T-helper 1 cell treated with Interleukin-12 subunit alpha and Interleukin-12 subunit beta and Interleukin-4 antibody, amounts not matched to agents 30 μg/mL and 1 μg/mL, for 36 hours (primary cell): ENCODE data around the gene RB1.
A peak's percentile ranks its signal among the peaks of the same experiment; 100 is the strongest.

ENCODE experiments used
- H3K27ac Mint-ChIP-seq: one replicate; pipeline ENCODE4 v1.8.0; 2021; ENCODE audit warnings: mild to moderate bottlenecking, mixed read lengths
- H3K27me3 Mint-ChIP-seq: one replicate; pipeline ENCODE4 v1.8.0; 2021; ENCODE audit warnings: low read depth, mixed read lengths
- H3K36me3 Mint-ChIP-seq: one replicate; pipeline ENCODE4 v1.8.0; 2021; ENCODE audit warnings: low read depth, mixed read lengths
- H3K4me1 Mint-ChIP-seq: one replicate; pipeline ENCODE4 v1.8.0; 2021; ENCODE audit warnings: low read depth, mixed read lengths
- H3K4me3 Mint-ChIP-seq: one replicate; pipeline ENCODE4 v1.8.0; 2021; ENCODE audit warnings: mild to moderate bottlenecking, moderate library complexity, mixed read lengths
- H3K9me3 Mint-ChIP-seq: one replicate; pipeline ENCODE4 v1.8.0; 2021; ENCODE audit warnings: mixed read lengths

RB1 gene

DNA sequence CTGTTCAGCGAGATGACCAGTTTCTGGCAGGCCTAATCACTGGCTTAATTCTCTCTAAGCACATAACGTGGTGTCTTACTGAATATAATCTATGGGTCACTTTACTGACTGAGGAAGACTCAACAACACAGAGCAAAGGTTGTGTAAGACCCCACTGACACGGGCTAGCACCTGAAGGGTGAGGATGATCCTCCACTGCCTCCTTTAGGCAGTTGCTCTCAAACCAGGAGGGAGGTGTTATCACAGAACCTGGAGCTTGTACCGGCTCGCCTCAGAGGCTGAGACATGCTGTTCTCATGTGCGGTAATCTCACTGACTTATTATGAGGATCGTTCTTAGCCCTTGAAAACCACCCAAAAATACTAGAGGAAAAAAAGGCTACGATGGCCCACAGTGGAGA lies 201.1 kb downstream of the RB1 start:
- Mint-ChIP-seq H3K4me1 (peaks cover 54% of the 10 kb centered on the region), H3K36me3 (peaks cover 21% of the 10 kb centered on the region), H3K9me3 (no peaks in the 10 kb centered on the region), H3K27me3 (peaks cover 10% of the 10 kb centered on the region), H3K4me3 (peak overlapping the region; percentile 12), H3K27ac (peak overlapping the region; percentile 90)

DNA sequence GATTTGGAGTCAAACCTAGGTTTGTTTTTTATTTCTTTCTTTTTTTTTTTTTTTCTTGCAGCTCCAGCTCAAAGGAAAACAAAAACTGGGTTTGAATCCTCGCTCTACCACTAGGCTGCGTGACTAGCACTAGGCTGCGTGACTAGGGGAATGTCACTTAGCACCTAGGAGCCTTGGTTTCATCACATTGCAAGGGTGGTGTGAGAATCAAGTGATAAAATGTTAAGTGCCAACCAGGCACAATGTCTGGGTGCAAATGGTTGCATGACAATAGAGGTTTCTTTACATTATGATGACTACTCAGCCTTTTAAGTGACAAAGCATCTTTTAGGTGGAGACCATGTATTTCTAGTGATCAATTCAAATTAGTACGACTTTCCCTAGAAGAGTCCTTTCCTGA lies 201.5 kb downstream of the RB1 start:
- Mint-ChIP-seq H3K4me3 (peak overlapping the region; percentile 26), H3K9me3 (no peaks in the 10 kb centered on the region), H3K4me1 (peaks cover 57% of the 10 kb centered on the region)

DNA sequence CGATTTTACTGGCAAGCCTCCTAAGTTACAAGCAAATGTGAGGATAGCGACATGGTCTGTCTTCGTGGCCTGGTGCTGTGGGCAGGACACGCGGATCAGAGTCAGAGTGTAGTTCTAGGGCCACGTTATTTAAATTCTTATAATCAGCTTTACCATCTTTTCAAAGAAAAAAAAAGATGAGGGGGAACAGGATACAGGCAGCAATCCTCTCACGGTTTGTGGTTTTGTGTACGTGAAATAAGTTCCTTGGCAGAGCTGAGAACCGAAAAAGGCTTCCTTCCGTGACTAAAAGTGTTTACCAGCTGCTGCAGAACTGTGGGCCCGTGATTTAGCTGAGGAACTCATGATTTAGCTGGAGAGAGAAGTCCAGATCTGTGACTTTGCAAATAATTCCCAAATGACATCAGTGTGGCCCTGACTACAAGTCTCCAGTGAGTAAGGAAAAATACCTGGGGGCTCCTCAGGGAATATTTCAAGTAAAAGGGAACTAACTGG lies 202.1 kb downstream of the RB1 start:
- H3K4me3 Mint-ChIP-seq, result peak overlapping the region; percentile 28
- H3K27me3 Mint-ChIP-seq, result peaks cover 10% of the 10 kb centered on the region
- H3K27ac Mint-ChIP-seq, result peak overlapping the region; percentile 90
- peaks cover 25% of the 10 kb centered on the region for H3K36me3 Mint-ChIP-seq
- no peaks in the 10 kb centered on the region for H3K9me3 Mint-ChIP-seq
- peaks cover 59% of the 10 kb centered on the region for H3K4me1 Mint-ChIP-seq

More for the DNA sequence above, 201.5 kb downstream of the RB1 start:
- H3K27me3 Mint-ChIP-seq, result peaks cover 10% of the 10 kb centered on the region
- peaks cover 23% of the 10 kb centered on the region for H3K36me3 Mint-ChIP-seq
- H3K27ac Mint-ChIP-seq, result peak overlapping the region; percentile 90

DNA sequence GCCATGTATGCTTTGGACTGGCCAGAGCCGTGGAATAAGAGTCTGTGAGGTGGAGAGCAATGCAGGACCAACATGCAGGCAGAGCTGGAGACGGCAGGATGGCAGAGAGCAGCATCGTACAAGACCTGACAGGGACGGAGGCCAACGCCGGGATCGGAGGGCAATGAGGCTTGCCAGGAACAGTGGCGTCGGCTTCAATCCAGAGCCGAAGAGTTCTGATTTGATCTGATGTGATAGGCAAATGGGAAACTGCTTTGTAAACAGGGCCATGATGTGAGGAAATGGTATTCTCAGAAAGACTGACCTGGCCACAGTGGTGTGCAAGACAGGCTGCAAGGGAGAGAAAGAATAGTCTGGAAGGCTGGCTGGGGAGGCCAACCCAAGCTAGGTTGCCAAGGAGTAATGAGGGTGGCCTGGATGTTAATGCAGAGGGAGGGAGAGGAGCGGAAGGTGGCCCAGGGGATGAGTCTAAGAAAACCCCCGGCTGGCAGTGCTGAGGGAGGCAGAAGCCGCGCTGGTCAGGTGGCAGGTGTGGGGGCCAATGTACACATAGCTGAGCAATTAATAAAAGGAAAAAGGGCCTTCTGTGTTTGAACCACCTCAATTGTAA lies 202.6 kb downstream of the RB1 start:
- H3K4me1 Mint-ChIP-seq, result peaks cover 57% of the 10 kb centered on the region
- peaks cover 25% of the 10 kb centered on the region for H3K36me3 Mint-ChIP-seq
- peak overlapping the region; percentile 28 for H3K4me3 Mint-ChIP-seq
- no peaks in the 10 kb centered on the region for H3K9me3 Mint-ChIP-seq
- H3K27me3 Mint-ChIP-seq, result peaks cover 10% of the 10 kb centered on the region
- peak overlapping the region; percentile 90 for H3K27ac Mint-ChIP-seq

DNA sequence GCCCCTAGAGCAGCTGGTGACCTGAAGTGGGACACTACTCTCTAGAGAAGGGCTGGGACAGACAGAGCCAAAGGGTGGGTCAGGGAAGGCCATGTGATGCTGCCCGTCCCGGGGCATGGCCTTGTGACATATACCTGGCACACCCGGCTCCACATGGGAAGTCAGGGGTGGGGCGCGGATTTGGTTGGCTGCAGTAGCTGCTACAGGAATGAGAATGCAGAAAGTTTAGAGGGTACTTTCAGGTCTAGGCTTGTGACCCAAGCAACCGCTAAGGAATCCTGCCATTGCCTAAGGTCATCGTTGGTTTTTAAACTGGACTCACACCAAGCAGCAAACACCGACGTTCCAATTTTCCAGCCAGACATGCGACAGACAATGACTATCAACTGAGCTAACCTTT lies 203.5 kb downstream of the RB1 start:
- Mint-ChIP-seq H3K27ac (no peak overlapping the region), H3K4me3 (no peak overlapping the region), H3K27me3 (peaks cover 10% of the 10 kb centered on the region), H3K36me3 (peaks cover 28% of the 10 kb centered on the region), H3K9me3 (no peaks in the 10 kb centered on the region), H3K4me1 (peaks cover 54% of the 10 kb centered on the region)

DNA sequence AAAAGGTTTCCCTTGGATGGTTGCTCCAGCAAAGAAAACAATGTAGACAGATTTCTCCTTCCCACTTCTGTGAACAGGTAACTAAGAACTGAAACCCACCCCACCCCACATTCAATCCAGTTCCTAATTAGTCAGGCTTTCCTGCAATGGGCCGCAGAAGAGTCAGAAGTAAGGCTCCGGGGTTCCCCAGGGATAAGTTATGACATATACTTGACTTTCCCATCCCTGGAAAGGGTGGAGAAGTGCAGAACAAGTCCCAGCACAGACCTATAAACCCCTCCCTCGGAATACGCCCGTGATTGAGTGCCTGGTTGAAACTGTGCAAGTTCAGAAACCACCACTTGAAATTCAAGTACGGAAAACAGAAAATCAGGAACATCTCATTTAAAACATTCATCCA lies 204.5 kb downstream of the RB1 start:
- Mint-ChIP-seq H3K27ac (no peak overlapping the region), H3K4me1 (peaks cover 49% of the 10 kb centered on the region), H3K9me3 (no peaks in the 10 kb centered on the region), H3K4me3 (no peak overlapping the region), H3K36me3 (peaks cover 28% of the 10 kb centered on the region), H3K27me3 (peaks cover 10% of the 10 kb centered on the region)

DNA sequence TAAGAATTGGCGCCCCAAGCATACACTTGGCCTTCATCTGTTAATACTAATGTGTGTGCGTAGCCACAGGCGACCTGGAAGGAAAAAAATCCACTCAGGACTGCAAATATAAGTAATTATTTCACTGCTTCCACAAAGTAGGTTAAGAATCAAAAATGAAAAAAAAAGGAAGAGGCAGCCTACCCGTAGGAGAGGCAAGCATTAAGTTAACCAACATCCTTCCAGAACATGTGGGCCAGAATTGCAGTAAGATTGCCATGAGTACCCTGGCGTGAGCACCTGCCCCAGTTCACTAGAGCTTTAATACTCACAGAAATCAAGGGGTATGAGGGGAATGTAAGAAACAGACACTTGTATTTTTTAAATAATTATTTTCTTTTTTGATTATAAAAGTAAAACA lies 207.1 kb downstream of the RB1 start:
- H3K36me3 Mint-ChIP-seq, result peaks cover 32% of the 10 kb centered on the region
- H3K4me3 Mint-ChIP-seq, result no peak overlapping the region
- peaks cover 2% of the 10 kb centered on the region for H3K27me3 Mint-ChIP-seq
- H3K27ac Mint-ChIP-seq, result no peak overlapping the region
- peaks cover 24% of the 10 kb centered on the region for H3K4me1 Mint-ChIP-seq
- H3K9me3 Mint-ChIP-seq, result no peaks in the 10 kb centered on the region

DNA sequence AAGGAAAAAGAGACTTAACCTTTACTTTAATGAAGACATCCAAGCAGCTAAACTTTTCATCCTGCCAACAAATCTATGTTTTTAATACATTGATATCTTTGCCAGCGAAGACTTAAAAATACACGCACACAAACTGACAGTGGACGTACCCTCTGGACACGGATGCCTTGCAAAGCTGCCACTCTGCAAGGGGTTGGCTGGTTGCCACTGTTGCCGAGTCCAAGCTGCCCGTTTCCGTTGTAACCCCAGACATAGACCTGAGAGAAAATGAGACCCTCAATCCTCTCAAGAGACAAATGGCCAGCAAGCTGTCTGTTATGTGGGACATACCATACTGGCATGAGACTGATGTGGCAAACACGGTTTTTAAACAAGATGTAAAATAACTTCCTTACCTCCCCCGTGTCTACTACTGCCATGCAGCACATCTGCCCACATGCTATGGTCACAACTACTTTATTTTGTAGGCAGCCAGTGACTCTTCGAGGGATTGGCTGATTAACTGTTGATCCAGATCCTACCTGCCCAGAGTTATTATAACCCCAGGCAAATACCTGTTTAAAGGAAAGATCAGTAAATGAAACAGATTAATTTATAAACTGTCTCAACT lies 208.2 kb downstream of the RB1 start:
- Mint-ChIP-seq H3K27ac (no peak overlapping the region), H3K9me3 (no peaks in the 10 kb centered on the region), H3K27me3 (no peaks in the 10 kb centered on the region), H3K36me3 (peaks cover 31% of the 10 kb centered on the region), H3K4me1 (peaks cover 14% of the 10 kb centered on the region), H3K4me3 (no peak overlapping the region)

DNA sequence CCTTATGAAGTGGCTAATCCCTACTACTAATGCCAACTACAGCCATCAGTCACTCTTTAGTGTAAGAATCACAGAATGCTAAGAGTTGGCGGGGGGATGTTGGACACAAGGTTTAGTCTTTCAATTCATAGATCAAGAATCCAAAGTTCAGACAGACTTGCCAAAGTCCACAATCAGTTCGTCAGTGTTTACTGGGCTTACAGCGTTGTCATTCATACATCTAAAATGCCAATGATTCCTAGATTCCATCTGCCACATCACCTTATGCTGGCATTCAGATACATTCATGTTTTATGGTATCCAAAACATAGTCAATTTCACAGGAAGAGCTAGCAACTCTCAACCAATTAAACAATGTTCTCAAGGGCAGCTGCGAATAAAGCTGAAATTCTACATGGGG lies 211.2 kb downstream of the RB1 start:
- peaks cover 30% of the 10 kb centered on the region for H3K36me3 Mint-ChIP-seq
- no peak overlapping the region for H3K4me3 Mint-ChIP-seq
- peaks cover 3% of the 10 kb centered on the region for H3K27me3 Mint-ChIP-seq
- H3K4me1 Mint-ChIP-seq, result peaks cover 9% of the 10 kb centered on the region
- H3K9me3 Mint-ChIP-seq, result no peaks in the 10 kb centered on the region
- no peak overlapping the region for H3K27ac Mint-ChIP-seq

DNA sequence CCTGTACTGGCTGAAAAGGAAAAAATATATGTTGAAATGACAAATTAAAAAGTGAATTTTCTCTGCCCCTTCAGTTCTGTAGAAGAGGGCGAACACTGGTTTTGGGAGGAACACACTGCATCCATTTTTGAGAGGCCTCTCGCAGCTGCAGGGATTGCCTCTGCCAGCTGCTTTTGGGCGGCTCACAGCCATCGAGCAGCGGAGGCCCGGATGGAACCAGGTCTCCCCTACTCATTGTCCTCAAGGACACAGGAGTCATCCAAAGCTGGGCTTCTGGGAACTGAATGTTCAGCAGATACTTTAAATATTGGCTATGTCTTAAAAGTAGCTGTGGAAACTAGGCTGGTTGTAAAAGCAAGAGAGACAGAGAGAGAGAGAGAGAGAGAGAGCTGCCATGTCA lies 212.2 kb downstream of the RB1 start:
- Mint-ChIP-seq H3K4me1 (peaks cover 1% of the 10 kb centered on the region), H3K4me3 (no peak overlapping the region), H3K9me3 (no peaks in the 10 kb centered on the region), H3K27ac (no peak overlapping the region), H3K36me3 (peaks cover 26% of the 10 kb centered on the region), H3K27me3 (peaks cover 3% of the 10 kb centered on the region)

DNA sequence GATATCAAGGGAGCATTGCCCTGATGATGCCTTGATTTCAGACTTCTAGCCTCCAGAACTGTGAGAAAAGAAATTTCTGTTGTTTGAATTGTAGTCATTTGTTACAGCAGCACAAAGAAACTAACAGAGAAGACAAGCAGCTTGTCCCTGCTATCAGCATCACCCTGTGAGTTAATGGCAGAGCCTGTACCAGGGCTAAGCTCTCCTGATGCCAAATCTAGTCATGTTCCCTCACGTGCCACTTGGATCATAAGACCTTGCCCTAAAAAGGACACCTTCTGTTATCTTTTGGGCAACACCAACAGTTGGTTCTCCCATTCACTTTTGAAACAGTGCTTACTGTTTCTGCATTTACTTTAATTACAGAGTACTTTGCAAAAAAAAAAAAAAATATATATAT lies 214.5 kb downstream of the RB1 start:
- no peaks in the 10 kb centered on the region for H3K4me1 Mint-ChIP-seq
- H3K27me3 Mint-ChIP-seq, result peaks cover 3% of the 10 kb centered on the region
- H3K36me3 Mint-ChIP-seq, result peaks cover 19% of the 10 kb centered on the region
- H3K4me3 Mint-ChIP-seq, result no peak overlapping the region
- no peaks in the 10 kb centered on the region for H3K9me3 Mint-ChIP-seq
- no peak overlapping the region for H3K27ac Mint-ChIP-seq

DNA sequence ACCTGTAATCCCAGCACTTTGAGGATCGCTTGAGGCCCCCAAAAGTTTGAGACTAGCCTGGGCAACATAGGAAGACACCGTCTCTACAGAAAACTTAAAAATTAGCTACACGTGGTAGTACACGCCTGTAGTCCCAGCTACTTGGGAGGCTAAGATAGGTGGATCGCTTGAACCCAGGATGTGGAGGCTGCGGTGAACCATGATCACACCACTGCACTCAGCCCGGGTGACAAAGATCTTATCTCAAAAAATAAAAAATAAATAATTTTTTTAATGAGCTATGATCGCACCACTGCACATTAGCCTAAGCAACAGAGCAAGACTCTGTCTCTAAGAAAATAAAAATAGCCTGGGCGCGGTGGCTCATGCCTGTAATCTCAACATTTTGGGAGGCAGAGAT lies 222.7 kb downstream of the RB1 start:
- Mint-ChIP-seq H3K4me3 (no peak overlapping the region), H3K4me1 (peaks cover 9% of the 10 kb centered on the region), H3K9me3 (no peaks in the 10 kb centered on the region), H3K27ac (no peak overlapping the region), H3K36me3 (no peaks in the 10 kb centered on the region), H3K27me3 (peaks cover 10% of the 10 kb centered on the region)

DNA sequence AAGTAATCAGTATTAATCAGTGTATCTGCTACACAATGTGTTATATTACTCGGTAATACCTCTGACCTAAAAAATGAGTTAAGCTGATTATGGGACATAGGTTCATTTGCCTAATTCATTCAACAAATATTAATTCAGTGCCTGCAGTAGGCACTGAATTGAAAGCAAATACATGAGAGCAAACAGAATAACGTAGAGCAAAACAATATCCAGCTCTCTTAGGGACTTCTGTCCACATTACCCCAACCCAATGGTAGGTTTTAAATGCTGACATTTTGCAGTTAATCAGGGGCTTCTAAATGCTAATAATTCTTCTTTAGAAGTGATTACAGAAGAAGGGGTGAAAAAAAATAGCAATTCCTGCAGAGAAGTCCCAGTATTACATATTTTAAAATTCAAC lies 224.4 kb downstream of the RB1 start:
- Mint-ChIP-seq H3K4me3 (no peak overlapping the region), H3K36me3 (no peaks in the 10 kb centered on the region), H3K27me3 (peaks cover 10% of the 10 kb centered on the region), H3K27ac (no peak overlapping the region), H3K9me3 (no peaks in the 10 kb centered on the region), H3K4me1 (peaks cover 18% of the 10 kb centered on the region)

DNA sequence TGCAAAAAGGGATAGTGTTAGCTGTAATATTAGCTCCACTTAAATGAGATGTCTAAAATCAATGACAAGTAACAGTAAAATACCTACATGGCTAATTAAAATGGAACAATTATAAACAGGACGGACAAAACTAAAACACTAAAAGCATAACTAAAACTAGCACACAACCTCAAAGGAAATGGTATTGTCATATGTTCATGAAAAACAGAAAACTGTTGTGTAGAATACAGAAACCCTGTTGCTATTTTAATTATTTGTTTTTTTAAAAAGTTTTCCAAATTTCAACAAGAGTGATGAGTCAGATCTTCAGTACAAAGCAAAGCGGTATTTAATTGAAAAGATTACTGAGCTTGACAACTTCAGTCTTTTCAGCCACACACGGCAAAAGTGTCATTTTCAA lies 225.2 kb downstream of the RB1 start:
- Mint-ChIP-seq H3K9me3 (no peaks in the 10 kb centered on the region), H3K27me3 (peaks cover 10% of the 10 kb centered on the region), H3K36me3 (no peaks in the 10 kb centered on the region), H3K4me3 (no peak overlapping the region), H3K4me1 (peaks cover 23% of the 10 kb centered on the region), H3K27ac (no peak overlapping the region)

DNA sequence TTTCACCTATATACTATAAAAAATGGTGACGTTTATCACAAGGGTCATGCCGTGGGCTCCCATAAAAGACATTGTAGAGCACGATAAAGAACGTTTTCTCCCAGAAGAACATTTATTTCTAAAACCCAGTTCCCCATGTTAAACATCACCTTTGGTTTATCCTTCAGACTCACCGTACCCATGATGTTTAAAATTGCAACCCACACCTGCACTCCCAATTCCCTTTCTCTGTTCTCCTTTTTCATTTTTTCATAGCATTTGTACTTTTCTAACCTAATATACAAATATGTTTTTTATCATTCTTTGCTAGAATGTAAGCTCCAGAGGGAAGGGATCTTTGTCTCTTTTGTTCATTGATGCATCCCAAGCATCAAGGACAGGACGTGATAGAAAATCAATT lies 227.3 kb downstream of the RB1 start:
- H3K36me3 Mint-ChIP-seq, result peaks cover 4% of the 10 kb centered on the region
- H3K27me3 Mint-ChIP-seq, result peaks cover 4% of the 10 kb centered on the region
- H3K4me1 Mint-ChIP-seq, result peaks cover 29% of the 10 kb centered on the region
- no peak overlapping the region for H3K27ac Mint-ChIP-seq
- H3K4me3 Mint-ChIP-seq, result peak overlapping the region; percentile 90
- peaks cover 4% of the 10 kb centered on the region for H3K9me3 Mint-ChIP-seq
